Natural killer cell (primary cell): ENCODE measurements around the gene AKT1. TPM values are rescaled to one million over a fixed set of nuclear protein-coding genes. Genes with fewer than 3 reads are reported as not detected.

ENCODE experiments used
- ATAC-seq, 3 donors: fragments of 150-1000 bp in 2 of 3; fragments of 200-7000 bp in 1 of 3; cut with Tn5 transposase; 1 replicate in 1 of 3; 2 replicates in 2 of 3; pipeline ENCODE4 v1.10.0; 2021; ENCODE audit warnings: mild to moderate bottlenecking in 2 of 3, moderate library complexity in 2 of 3
- DNase-seq, 2 donors: peaks; one replicate each; pipeline versions ENCODE4 v3.0.0 to v3.0.0-alpha.2; 2013 to 2021; ENCODE audit warnings: mixed read lengths in 1 of 2
- H3K27ac ChIP-seq: one replicate; pipeline ENCODE4 v1.5.1; 2013; ENCODE audit warnings: mild to moderate bottlenecking, low read length
- H3K27me3 ChIP-seq: one replicate; pipeline ENCODE4 v1.6.1; 2013; ENCODE audit warnings: low read length; ENCODE audit not compliant: control insufficient read depth, insufficient read depth
- H3K36me3 ChIP-seq: one replicate; pipeline ENCODE4 v1.6.1; 2013; ENCODE audit warnings: low read length; ENCODE audit not compliant: control insufficient read depth, insufficient read depth
- H3K4me1 ChIP-seq: one replicate; pipeline ENCODE4 v1.6.1; 2013; ENCODE audit warnings: low read length; ENCODE audit not compliant: control insufficient read depth, insufficient read depth
- H3K4me3 ChIP-seq: one replicate; pipeline ENCODE4 v1.5.1; 2013; ENCODE audit warnings: low read length
- H3K9me3 ChIP-seq: one replicate; pipeline ENCODE4 v1.6.1; 2013; ENCODE audit warnings: low read length; ENCODE audit not compliant: control insufficient read depth, insufficient read depth
- H3K27ac Mint-ChIP-seq, 2 donors: one replicate each; pipeline ENCODE4 v1.8.0; 2022; ENCODE audit warnings: mild to moderate bottlenecking in 2 of 2, mixed read lengths in 2 of 2, moderate library complexity in 1 of 2
- H3K27me3 Mint-ChIP-seq, 2 donors: one replicate each; pipeline ENCODE4 v1.8.0; 2022; ENCODE audit warnings: low read depth in 2 of 2, mixed read lengths in 2 of 2
- H3K36me3 Mint-ChIP-seq: one replicate; pipeline ENCODE4 v1.8.0; 2022; ENCODE audit warnings: mixed read lengths
- H3K4me1 Mint-ChIP-seq, 2 donors: one replicate each; pipeline ENCODE4 v1.8.0; 2022; ENCODE audit warnings: mixed read lengths in 2 of 2
- H3K4me3 Mint-ChIP-seq: one replicate; pipeline ENCODE4 v1.8.0; 2022; ENCODE audit warnings: mild to moderate bottlenecking, moderate library complexity, mixed read lengths
- H3K9me3 Mint-ChIP-seq, 2 donors: one replicate each; pipeline ENCODE4 v1.8.0; 2022; ENCODE audit warnings: mixed read lengths in 2 of 2
- WGBS: methylation state at CpG from one replicate; pipeline ENCODE4 v1.1.7; 2013; ENCODE audit warnings: missing lambda C conversion rate; ENCODE audit not compliant: insufficient coverage; 5-methylcytosine and 5-hydroxymethylcytosine counted together
- intact Hi-C: fragments of 100-400 bp; cut with micrococcal nuclease; formaldehyde crosslinking; loops from one replicate; pipeline ENCODE4 v1.14.2; 2022
- total RNA-seq, 4 donors: library from RNA; stranded (reverse); fragments of 120-200 nt in 1 of 4; gene quantifications; one replicate each; pipeline versions ENCODE4 v1.2.3 to v1.2.4, GENCODE V29; 2013 to 2022
- TF ChIP-seq, protein P1 (sequence below): fragments of 200-600 bp; IDR thresholded peaks from one replicate; pipeline ENCODE4 v1.8.0; 2022; ENCODE audit warnings: antibody characterized with exemption

The AKT1 gene
- total RNA-seq, 3 donors from 2014 or later (not counting 1 experiment from before 2014, with no cell fraction given): 152 to 163 (median 153) TPM

DNA sequence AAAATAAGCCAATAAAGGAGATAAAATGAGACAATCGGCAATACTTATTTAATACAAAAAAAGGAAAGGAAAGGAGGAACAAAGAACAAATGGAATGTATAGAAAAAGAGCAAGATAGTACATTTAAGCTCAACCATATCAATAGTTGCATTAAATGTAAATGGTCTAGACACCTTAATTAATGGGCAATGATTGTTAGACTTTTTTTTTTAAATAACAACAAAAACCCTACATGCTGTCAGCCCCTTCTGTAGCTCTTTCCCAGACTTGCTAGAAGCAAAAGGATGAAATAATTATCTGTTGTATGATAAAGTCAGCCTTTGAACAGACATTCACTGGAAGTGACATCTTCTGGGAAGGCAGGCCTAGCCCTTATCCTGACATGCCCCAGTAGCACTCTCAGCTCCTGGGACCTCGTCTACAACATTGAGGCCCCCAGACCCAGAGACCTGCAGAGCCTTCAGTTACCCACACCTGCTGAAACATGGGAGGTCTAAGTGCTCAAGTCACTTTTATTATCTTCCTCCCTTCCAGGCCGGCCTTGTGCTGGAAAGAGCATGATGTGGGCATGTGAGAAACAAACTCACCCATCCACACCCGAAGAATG, 29.2 kb downstream of the AKT1 start:
- Mint-ChIP-seq H3K27ac (no peak overlapping the region), H3K9me3 (peaks cover 0 to 2% of the 10 kb centered on the region in 2 donors), H3K4me1 (peaks cover 0 to under 1% of the 10 kb centered on the region in 2 donors), H3K4me3 (no peak overlapping the region), H3K36me3 (no peaks in the 10 kb centered on the region), H3K27me3 (no peaks in the 10 kb centered on the region)
- Histone ChIP-seq H3K27me3 (no peaks in the 10 kb centered on the region), H3K9me3 (no peaks in the 10 kb centered on the region), H3K4me1 (peaks cover 8% of the 10 kb centered on the region), H3K4me3 (no peak overlapping the region), H3K36me3 (peaks cover 14% of the 10 kb centered on the region), H3K27ac (no peak overlapping the region)
- WGBS: 94% methylated on average over 1 of the region's 4 CpGs
- TF ChIP-seq, protein P1, sequence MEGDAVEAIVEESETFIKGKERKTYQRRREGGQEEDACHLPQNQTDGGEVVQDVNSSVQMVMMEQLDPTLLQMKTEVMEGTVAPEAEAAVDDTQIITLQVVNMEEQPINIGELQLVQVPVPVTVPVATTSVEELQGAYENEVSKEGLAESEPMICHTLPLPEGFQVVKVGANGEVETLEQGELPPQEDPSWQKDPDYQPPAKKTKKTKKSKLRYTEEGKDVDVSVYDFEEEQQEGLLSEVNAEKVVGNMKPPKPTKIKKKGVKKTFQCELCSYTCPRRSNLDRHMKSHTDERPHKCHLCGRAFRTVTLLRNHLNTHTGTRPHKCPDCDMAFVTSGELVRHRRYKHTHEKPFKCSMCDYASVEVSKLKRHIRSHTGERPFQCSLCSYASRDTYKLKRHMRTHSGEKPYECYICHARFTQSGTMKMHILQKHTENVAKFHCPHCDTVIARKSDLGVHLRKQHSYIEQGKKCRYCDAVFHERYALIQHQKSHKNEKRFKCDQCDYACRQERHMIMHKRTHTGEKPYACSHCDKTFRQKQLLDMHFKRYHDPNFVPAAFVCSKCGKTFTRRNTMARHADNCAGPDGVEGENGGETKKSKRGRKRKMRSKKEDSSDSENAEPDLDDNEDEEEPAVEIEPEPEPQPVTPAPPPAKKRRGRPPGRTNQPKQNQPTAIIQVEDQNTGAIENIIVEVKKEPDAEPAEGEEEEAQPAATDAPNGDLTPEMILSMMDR: no peak
- no peak for ATAC-seq
- intact Hi-C loops: no loop called here
- DNase-seq: no peak

DNA sequence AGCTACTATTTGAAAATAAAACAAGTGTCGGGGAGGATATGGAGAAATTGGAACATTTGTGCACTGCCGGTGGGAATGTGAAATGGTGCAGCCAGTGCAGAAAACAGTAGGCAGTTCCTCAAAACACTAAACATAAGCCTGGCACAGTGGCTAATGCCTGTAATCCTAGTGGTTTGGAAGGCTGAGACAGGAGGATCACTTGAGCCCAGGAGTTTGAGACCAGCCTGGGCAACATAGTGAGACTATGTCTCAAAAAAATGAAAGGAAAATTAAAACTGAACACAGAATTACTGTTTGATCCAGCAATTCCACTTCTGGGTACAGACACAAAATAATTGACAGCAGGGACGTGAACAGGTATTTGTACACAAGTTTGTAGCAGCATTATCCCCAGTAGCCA, 30.0 kb downstream of the AKT1 start:
- Mint-ChIP-seq H3K27me3 (no peaks in the 10 kb centered on the region), H3K4me3 (no peak overlapping the region), H3K4me1 (peaks cover 0 to 9% of the 10 kb centered on the region in 2 donors), H3K9me3 (no peaks in the 10 kb centered on the region), H3K36me3 (no peaks in the 10 kb centered on the region), H3K27ac (no peak overlapping the region)
- Histone ChIP-seq H3K27me3 (no peaks in the 10 kb centered on the region), H3K27ac (no peak overlapping the region), H3K4me1 (peaks cover 8% of the 10 kb centered on the region), H3K4me3 (no peak overlapping the region), H3K36me3 (peaks cover 7% of the 10 kb centered on the region), H3K9me3 (no peaks in the 10 kb centered on the region)
- intact Hi-C loops: no loop called here
- TF ChIP-seq, protein P1: no peak
- DNase-seq (no peak), ATAC-seq (no peak)
- 100% methylated on average over 2 of the region's 3 CpGs for WGBS

DNA sequence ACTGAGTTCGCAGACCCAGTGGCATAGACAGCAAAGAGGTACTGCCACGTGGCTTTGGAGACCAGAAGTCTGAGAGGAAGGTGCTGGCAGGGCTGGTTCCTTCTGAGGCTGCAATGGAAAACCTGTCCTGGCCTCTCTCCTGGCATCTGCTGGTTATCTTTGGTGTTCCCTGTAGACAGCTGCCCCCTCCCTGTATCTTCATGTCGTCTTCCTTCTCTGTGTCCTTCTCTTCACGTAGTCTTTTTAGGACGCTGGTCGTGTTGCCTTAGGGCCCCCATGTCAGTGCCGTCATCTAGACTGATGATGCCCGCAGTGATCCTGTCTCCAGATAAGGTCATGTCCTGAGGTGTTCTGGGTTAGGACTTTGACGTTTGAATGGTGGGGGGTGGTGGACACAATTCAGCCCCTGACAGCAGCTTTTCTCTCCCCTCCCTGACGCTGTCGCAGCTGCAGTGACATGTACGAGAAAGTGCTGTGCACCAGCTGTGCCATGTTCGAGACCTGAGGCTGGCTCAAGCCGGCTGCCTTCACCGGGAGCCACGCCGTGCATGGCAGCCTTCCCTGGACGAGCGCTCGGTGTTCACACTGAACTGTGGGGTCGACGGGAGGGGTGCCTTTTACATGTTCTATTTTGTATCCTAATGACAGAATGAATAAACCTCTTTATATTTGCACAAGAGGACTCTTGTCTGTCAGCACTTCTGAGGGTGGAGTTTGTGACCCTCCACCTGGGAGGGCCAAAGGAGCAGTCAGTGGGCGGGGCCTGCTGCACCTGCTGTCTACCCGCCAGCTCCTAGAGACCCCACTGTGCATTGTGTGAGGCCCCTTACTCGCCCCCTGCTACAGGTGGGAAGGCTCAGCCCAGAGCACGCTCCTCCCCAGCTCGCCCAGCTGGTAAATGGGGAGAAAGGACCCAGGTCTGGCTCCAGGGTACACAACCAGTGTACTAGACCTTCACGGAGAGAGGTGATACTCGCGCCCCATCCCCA, 36.3 kb downstream of the AKT1 start:
- Mint-ChIP-seq H3K36me3 (no peaks in the 10 kb centered on the region), H3K27me3 (no peaks in the 10 kb centered on the region), H3K4me3 (no peak overlapping the region), H3K27ac (no peak overlapping the region), H3K9me3 (no peaks in the 10 kb centered on the region), H3K4me1 (peaks cover 11 to 29% of the 10 kb centered on the region in 2 donors)
- no peak overlapping the region for H3K27ac ChIP-seq
- no peak for DNase-seq
- H3K4me1 ChIP-seq: peaks cover 21% of the 10 kb centered on the region
- intact Hi-C loops: no loop called here
- TF ChIP-seq, protein P1: no peak
- ATAC-seq: no peak
- 94% methylated on average over 29 of the region's 30 CpGs for WGBS
- H3K27me3 ChIP-seq: no peaks in the 10 kb centered on the region
- H3K36me3 ChIP-seq: peaks cover 22% of the 10 kb centered on the region
- H3K4me3 ChIP-seq: no peak overlapping the region
- no peaks in the 10 kb centered on the region for H3K9me3 ChIP-seq
